ENCODE measurements around the gene TMEM191B.
"Not testable (repeated sequence)": the region's sequence is repeated elsewhere in the genome, so short reads cannot be mapped to it uniquely, and the experiment has no call there.

Gene TMEM191B

DNA sequence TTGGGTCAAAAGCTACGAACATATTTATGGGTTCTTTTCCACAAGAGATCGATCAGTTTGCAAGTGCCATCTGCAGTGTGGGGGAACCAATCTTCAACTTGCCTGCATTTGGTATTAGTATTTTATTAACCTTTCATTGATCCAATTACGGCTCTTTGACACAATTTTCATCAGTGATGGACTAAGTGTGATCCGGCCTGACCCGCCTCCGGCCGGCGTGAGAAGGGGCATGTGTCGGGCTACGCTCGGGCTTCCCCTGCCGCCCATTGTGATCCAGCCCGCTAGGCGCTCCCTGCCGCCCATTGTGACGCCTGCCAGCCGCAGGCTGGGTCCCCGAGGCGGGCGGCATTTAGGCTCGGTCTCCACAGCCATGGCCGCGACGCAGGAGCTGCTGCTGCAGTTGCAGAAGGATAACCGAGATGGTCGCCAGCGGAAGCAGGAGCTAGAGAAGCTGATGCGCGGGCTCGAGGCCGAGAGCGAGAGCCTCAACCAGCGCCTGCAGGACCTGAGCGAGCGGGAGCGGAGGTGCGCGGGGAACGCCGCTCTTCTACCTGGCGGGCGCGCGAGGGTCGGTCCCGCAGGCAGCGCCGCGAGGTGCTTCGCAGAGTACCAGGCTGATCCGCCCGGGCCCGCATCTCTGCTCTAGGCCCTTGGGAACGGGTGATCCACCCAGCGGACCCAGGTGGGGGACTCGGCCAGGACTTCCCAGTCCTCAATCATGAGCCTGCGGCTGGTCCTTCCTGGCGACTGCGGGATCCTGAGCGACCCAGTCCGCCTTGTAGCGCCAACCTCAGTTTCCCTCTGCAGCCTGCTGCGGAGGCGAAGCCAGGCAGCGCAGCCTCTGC is at the start of gene TMEM191B:
Gene TMEM191B (plus strand): TSS at position 51 of the 845 bp plus-strand sequence. CDS start 179 bp downstream, at position 230.
- DNase-seq = not testable (repeated sequence)

- DNase-seq = not testable (repeated sequence)
Observed at GRCh38 chr22:18496227-18496626, 31.4 kb upstream of the TMEM191B start.

DNA sequence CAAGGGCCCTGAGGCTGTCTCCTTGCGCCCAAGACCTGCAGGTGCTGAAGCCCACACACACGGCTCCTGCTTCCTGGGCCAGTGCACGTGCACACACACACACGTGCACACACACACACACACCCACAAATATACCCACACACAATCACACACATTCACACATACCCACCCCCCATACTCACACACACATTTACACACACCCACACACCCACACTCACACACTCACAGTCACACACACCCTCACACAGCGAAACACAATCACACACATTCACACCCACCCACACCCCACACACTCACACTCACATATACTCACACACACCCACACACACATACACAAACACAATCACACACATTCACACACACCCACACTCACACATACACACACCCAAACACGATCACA is 16.3 kb upstream of the TMEM191B start:
- not testable (repeated sequence) for DNase-seq

GRCh38 chr22:18512378-18512777 is 15.2 kb upstream of the TMEM191B start:
- not testable (repeated sequence) for DNase-seq

DNA sequence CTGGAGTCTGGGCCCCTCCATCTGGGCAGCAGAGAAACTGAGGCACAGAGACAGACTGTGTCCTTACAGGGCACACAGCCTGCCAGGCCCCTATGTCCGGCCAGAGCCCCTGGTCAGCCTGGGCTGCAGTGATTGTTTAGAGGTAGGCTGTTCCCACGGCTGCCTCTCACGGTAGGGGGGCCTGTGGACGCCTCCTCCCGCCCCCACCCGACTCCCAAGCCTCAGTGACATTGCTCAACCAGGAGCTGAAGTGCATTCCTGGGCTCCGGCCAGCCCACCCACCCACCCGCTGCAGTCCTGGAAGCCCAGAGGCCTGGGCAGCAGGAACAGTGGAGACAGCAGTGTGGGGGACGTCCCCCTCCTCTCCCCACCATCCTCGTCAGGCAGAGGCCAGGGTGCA is 14.1 kb upstream of the TMEM191B start:
- not testable (repeated sequence) for DNase-seq

GRCh38 chr22:18518061-18518460 is 9.5 kb upstream of the TMEM191B start, which contains the start of gene GGTLC3:
TSS of gene GGTLC3 (minus strand) at chr22:18518161. CDS start at chr22:18517897, 264 bp downstream.
- DNase-seq = not testable (repeated sequence)

GRCh38 chr22:18522762-18523161 is 4.8 kb upstream of the TMEM191B start:
- not testable (repeated sequence) for DNase-seq

DNA sequence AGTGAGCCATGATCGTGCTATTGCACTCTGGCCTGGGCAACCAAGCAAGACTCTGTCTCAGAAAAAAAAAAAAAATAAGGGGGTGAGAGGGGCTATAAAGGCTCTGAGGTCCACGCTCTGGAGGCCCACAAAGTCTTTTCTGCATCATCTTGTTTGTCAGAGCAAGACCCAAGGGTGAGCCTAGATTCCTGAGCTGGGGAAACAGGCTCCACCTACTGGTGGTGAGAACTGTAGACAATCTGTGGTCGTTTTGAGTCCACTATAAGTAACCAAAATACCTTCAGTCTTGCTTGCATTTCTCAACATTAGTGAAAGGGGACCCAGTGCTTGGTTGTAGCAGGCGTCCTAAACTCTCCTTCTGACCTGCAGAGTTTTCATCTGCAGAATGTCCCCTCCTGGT is 4.3 kb upstream of the TMEM191B start:
- DNase-seq = not testable (repeated sequence)

GRCh38 chr22:18528597-18529415 is 1.2 kb downstream of the TMEM191B start:
- peak; percentile 44 for DNase-seq

GRCh38 chr22:18529416-18530145 is 2.0 kb downstream of the TMEM191B start:
- not testable (repeated sequence) for DNase-seq

- DNase-seq = not testable (repeated sequence)
Observed at GRCh38 chr22:18533633-18534032, 6.0 kb downstream of the TMEM191B start.

GRCh38 chr22:18534315-18534714 is 6.7 kb downstream of the TMEM191B start:
- not testable (repeated sequence) for DNase-seq

DNA sequence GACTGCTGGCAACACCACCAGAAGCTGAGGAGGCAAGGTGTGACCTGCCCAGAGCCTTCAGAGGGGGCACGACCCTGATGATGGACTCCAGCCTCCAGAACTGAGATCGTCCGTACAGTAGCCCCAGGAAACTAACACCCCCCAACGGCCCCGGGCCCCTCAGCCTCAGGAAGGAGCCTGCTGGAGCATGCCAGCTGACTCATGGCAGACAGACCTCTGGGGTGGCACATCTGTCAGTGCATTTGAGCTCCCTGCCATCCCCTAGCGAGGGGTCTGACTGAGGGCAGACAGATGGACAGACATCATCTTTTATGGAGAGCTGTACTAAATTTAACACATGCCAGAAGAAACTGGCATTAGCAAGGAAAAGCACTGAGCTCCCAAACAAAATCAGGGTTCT is 12.4 kb downstream of the TMEM191B start:
- not testable (repeated sequence) for DNase-seq

DNA sequence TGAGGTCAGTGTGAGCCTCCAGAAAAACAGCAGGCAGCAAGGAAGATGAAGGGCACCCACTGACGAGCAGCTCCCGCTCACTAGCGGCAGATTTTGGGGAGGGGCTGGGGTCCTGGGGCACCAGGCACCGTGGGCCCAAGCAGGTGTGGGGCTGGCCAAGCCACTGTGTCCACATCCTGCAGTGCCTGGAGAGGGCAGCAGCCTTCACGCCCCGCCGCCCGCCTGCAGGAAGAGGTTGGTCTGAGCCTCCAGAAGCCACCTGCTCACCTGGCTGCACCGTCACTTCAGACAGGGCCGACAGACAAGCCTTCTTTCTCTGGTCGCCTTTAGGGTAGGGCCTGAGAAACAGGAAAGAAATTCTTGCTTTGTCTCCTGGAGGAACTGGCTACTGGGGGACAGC is 15.8 kb downstream of the TMEM191B start:
- not testable (repeated sequence) for DNase-seq

GRCh38 chr22:18544615-18545014 is 17.0 kb downstream of the TMEM191B start:
- not testable (repeated sequence) for DNase-seq

GRCh38 chr22:18549458-18550179 is 22.0 kb downstream of the TMEM191B start:
- not testable (repeated sequence) for DNase-seq

GRCh38 chr22:18551046-18551445 is 23.4 kb downstream of the TMEM191B start:
- not testable (repeated sequence) for DNase-seq

GRCh38 chr22:18552839-18553597 is 25.4 kb downstream of the TMEM191B start:
- DNase-seq = not testable (repeated sequence)

DNA sequence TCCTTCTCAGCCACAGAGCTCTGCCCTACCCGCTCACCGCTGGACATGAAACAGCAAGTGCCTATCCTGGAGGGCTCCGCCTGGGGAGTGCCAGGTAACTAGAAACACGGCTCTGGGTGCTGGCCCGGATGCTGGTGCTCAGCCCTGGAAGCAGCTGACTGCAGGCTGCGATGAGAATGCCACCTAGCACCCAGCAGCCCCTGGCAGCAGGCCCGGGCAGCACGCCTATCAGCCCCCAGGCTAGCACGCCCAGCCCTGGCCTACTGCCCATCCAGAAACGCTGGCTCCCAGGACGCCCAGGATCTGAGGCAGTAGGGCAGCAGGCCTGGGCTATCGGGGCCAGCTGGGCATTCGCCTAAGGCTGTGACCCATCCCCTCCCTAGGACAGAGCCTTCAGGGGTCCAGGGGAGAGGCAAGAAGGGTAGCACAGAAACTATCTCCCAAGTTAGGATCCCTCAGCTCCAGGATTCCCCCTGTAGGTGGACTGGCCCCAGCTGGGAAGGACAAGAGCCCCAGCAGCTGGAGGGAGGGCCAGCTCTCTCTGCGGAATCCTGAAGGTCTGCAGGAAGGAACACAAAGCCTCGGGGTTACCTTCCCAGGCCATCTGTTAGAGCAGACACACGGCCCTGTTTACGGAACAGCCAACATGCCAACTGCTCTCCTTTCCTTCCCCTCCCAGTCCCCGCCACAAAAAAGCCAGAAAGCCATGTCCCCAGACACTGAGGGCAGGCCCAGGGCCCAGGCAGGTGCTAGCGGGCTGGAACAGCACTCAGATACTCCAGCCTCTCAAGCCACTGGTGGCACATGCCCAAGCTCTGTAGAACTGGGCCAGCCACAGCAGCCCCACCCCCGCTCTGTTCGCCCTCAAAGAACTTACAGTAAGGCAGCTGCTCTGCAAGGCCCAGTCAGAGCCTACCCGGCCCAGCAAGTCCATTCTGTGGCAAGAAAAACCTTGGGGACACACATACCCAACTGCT is 27.0 kb downstream of the TMEM191B start:
- DNase-seq = not testable (repeated sequence)

- DNase-seq = not testable (repeated sequence)
Observed at GRCh38 chr22:18558516-18558915, 30.9 kb downstream of the TMEM191B start.

Data from hematopoietic multipotent progenitor cell treated with erythropoietin and hydrocortisone succinate and interleukin-3 and kit ligand, for 6 days (in vitro differentiated cells).